HUES48 (cell line): Measurements from ENCODE around the gene DYNLL2.
"Not testable (repeated sequence)": the region's sequence is repeated elsewhere in the genome, so short reads cannot be mapped to it uniquely, and the experiment has no call there.

Experiments
- H3K27ac ChIP-seq: one replicate; pipeline ENCODE4 v1.7.0; 2013; ENCODE audit warnings: low read depth, low read length, inconsistent platforms
- H3K27me3 ChIP-seq: 2 replicates; pipeline ENCODE4 v1.6.1; 2013; ENCODE audit warnings: mild to moderate bottlenecking, low read length; ENCODE audit not compliant: control insufficient read depth, insufficient read depth
- H3K36me3 ChIP-seq: 2 replicates; pipeline ENCODE4 v1.6.1; 2013; ENCODE audit warnings: low read length; ENCODE audit not compliant: control insufficient read depth, insufficient read depth
- H3K4me1 ChIP-seq: 2 replicates; pipeline ENCODE4 v1.6.1; 2013; ENCODE audit warnings: mild to moderate bottlenecking, low read length; ENCODE audit not compliant: control insufficient read depth, insufficient read depth
- H3K4me3 ChIP-seq: 2 replicates; pipeline ENCODE4 v1.5.1; 2013; ENCODE audit warnings: mild to moderate bottlenecking, low read depth, low read length
- H3K9ac ChIP-seq: 2 replicates; pipeline ENCODE4 v1.6.1; 2013; ENCODE audit warnings: mild to moderate bottlenecking, low read depth, low read length, moderate library complexity
- H3K9me3 ChIP-seq: 2 replicates; pipeline ENCODE4 v1.6.1; 2013; ENCODE audit warnings: low read length; ENCODE audit not compliant: control insufficient read depth, insufficient read depth

The DYNLL2 gene

GRCh38 chr17:58089111-58089510, 5.9 kb downstream of the DYNLL2 start:
- H3K4me1 ChIP-seq, result peaks cover 5% of the 10 kb centered on the region
- H3K4me3 ChIP-seq, result no peak overlapping the region
- H3K9ac ChIP-seq, result no peak overlapping the region
- H3K27ac ChIP-seq, result no peak overlapping the region
- H3K9me3 ChIP-seq, result no peaks in the 10 kb centered on the region
- no peaks in the 10 kb centered on the region for H3K27me3 ChIP-seq
- peaks cover 90% of the 10 kb centered on the region for H3K36me3 ChIP-seq

- Histone ChIP-seq H3K9me3 (no peaks in the 10 kb centered on the region), H3K27me3 (no peaks in the 10 kb centered on the region), H3K36me3 (peaks cover 84% of the 10 kb centered on the region), H3K27ac (no peak overlapping the region), H3K4me3 (no peak overlapping the region), H3K9ac (no peak overlapping the region), H3K4me1 (no peaks in the 10 kb centered on the region)
Observed at GRCh38 chr17:58091024-58091567, 7.9 kb downstream of the DYNLL2 start.

GRCh38 chr17:58092101-58092796, 9.0 kb downstream of the DYNLL2 start:
- Histone ChIP-seq H3K4me3 (no peak overlapping the region), H3K9ac (no peak overlapping the region), H3K9me3 (no peaks in the 10 kb centered on the region), H3K27ac (no peak overlapping the region), H3K4me1 (no peaks in the 10 kb centered on the region), H3K27me3 (no peaks in the 10 kb centered on the region), H3K36me3 (peaks cover 72% of the 10 kb centered on the region)

GRCh38 chr17:58092797-58093385, 9.7 kb downstream of the DYNLL2 start:
- no peak overlapping the region for H3K4me3 ChIP-seq
- H3K9ac ChIP-seq, result no peak overlapping the region
- no peak overlapping the region for H3K27ac ChIP-seq
- no peaks in the 10 kb centered on the region for H3K4me1 ChIP-seq
- H3K27me3 ChIP-seq, result no peaks in the 10 kb centered on the region
- peaks cover 66% of the 10 kb centered on the region for H3K36me3 ChIP-seq
- no peaks in the 10 kb centered on the region for H3K9me3 ChIP-seq

GRCh38 chr17:58094118-58094517, 10.9 kb downstream of the DYNLL2 start:
- H3K4me1 ChIP-seq, result no peaks in the 10 kb centered on the region
- no peak overlapping the region for H3K4me3 ChIP-seq
- no peaks in the 10 kb centered on the region for H3K27me3 ChIP-seq
- H3K36me3 ChIP-seq, result peaks cover 53% of the 10 kb centered on the region
- H3K27ac ChIP-seq, result no peak overlapping the region
- no peak overlapping the region for H3K9ac ChIP-seq
- H3K9me3 ChIP-seq, result no peaks in the 10 kb centered on the region

- H3K9ac ChIP-seq, result no peak overlapping the region
- H3K9me3 ChIP-seq, result no peaks in the 10 kb centered on the region
- no peak overlapping the region for H3K4me3 ChIP-seq
- peaks cover 27% of the 10 kb centered on the region for H3K36me3 ChIP-seq
- H3K27me3 ChIP-seq, result no peaks in the 10 kb centered on the region
- H3K4me1 ChIP-seq, result no peaks in the 10 kb centered on the region
- no peak overlapping the region for H3K27ac ChIP-seq
Observed at GRCh38 chr17:58096892-58097291, 13.7 kb downstream of the DYNLL2 start.

GRCh38 chr17:58097384-58098088, 14.3 kb downstream of the DYNLL2 start:
- no peaks in the 10 kb centered on the region for H3K4me1 ChIP-seq
- H3K9ac ChIP-seq, result no peak overlapping the region
- peaks cover 20% of the 10 kb centered on the region for H3K36me3 ChIP-seq
- H3K27ac ChIP-seq, result no peak overlapping the region
- H3K9me3 ChIP-seq, result no peaks in the 10 kb centered on the region
- H3K4me3 ChIP-seq, result no peak overlapping the region
- no peaks in the 10 kb centered on the region for H3K27me3 ChIP-seq

GRCh38 chr17:58100506-58100905, 17.3 kb downstream of the DYNLL2 start:
- Histone ChIP-seq H3K4me1 (no peaks in the 10 kb centered on the region), H3K9me3 (no peaks in the 10 kb centered on the region), H3K4me3 (no peak overlapping the region), H3K27me3 (no peaks in the 10 kb centered on the region), H3K27ac (no peak overlapping the region), H3K36me3 (no peaks in the 10 kb centered on the region), H3K9ac (no peak overlapping the region)

- H3K36me3 ChIP-seq, H3K27ac ChIP-seq, H3K4me3 ChIP-seq, H3K9me3 ChIP-seq, H3K4me1 ChIP-seq, H3K9ac ChIP-seq, H3K27me3 ChIP-seq: not testable (repeated sequence)
Observed at GRCh38 chr17:58101898-58102297, 18.7 kb downstream of the DYNLL2 start.

GRCh38 chr17:58105093-58105492, 21.9 kb downstream of the DYNLL2 start:
- Histone ChIP-seq H3K4me1 (no peaks in the 10 kb centered on the region), H3K27ac (no peak overlapping the region), H3K36me3 (no peaks in the 10 kb centered on the region), H3K9ac (no peak overlapping the region), H3K4me3 (no peak overlapping the region), H3K27me3 (no peaks in the 10 kb centered on the region), H3K9me3 (no peaks in the 10 kb centered on the region)

- H3K36me3 ChIP-seq, result no peaks in the 10 kb centered on the region
- H3K27ac ChIP-seq, result no peak overlapping the region
- no peak overlapping the region for H3K4me3 ChIP-seq
- no peaks in the 10 kb centered on the region for H3K27me3 ChIP-seq
- H3K9me3 ChIP-seq, result no peaks in the 10 kb centered on the region
- no peaks in the 10 kb centered on the region for H3K4me1 ChIP-seq
- no peak overlapping the region for H3K9ac ChIP-seq
Observed at GRCh38 chr17:58107306-58107705, 24.1 kb downstream of the DYNLL2 start.
